ENCODE results near the gene ADORA2B. TPM values are rescaled to one million over a fixed set of nuclear protein-coding genes. Genes with fewer than 3 reads are reported as not detected.

ADORA2B gene
- total RNA-seq, 4 donors from 2014 or later: 0.40 to 2.0 (median 1.2) TPM; not detected in 1

- H3K27me3 ChIP-seq: peaks cover 19% of the 10 kb centered on the region
- no peak for ATAC-seq
- H3K4me1 ChIP-seq: peaks cover 0 to 9% (median 5%) of the 10 kb centered on the region in 3 donors
- no peaks in the 10 kb centered on the region for H3K36me3 ChIP-seq
- H3K4me3 ChIP-seq: no peak overlapping the region
- no peaks in the 10 kb centered on the region for H3K9me3 ChIP-seq
- 72 to 80% methylated on average over 1 to 3 of the region's 3 CpGs for WGBS, 2 donors (ENCODE audit: low coverage in 1 of 2)
- H3K27ac ChIP-seq: no peak overlapping the region
- TF ChIP-seq EP300 (IDR thresholded peaks at IDR 0.05) (no peak), POLR2AphosphoS5 (IDR thresholded peaks at IDR 0.05) (no peak), POLR2A (IDR thresholded peaks at IDR 0.05) (no peak), CTCF (IDR thresholded peaks at IDR 0.05) (no peak)
Observed at GRCh38 chr17:15913826-15914225, 31.1 kb upstream of the ADORA2B start.

- H3K4me1 ChIP-seq: peaks cover 0 to 9% (median 5%) of the 10 kb centered on the region in 3 donors
- ATAC-seq: no peak
- 93 to 97% methylated on average over 3 to 4 of the region's 6 CpGs for WGBS, 2 donors (ENCODE audit: low coverage in 1 of 2)
- no peak overlapping the region for H3K4me3 ChIP-seq
- no peak overlapping the region for H3K27ac ChIP-seq
- TF ChIP-seq EP300 (IDR thresholded peaks at IDR 0.05) (no peak), POLR2AphosphoS5 (IDR thresholded peaks at IDR 0.05) (no peak), CTCF (IDR thresholded peaks at IDR 0.05) (no peak), POLR2A (IDR thresholded peaks at IDR 0.05) (no peak)
- no peaks in the 10 kb centered on the region for H3K36me3 ChIP-seq
- no peaks in the 10 kb centered on the region for H3K9me3 ChIP-seq
- peaks cover 20% of the 10 kb centered on the region for H3K27me3 ChIP-seq
Observed at GRCh38 chr17:15914400-15915170, 30.3 kb upstream of the ADORA2B start.

- Histone ChIP-seq H3K36me3 (no peaks in the 10 kb centered on the region), H3K4me1 (peaks cover 0 to 9% (median 5%) of the 10 kb centered on the region in 3 donors), H3K27ac (no peak overlapping the region), H3K9me3 (no peaks in the 10 kb centered on the region), H3K4me3 (no peak overlapping the region), H3K27me3 (peaks cover 26% of the 10 kb centered on the region)
- 90% methylated on average over 3 of the region's 6 CpGs; no CpG with 5 or more reads in 1 of the 2 donors for WGBS, 2 donors (ENCODE audit: low coverage in 1 of 2)
- ATAC-seq: no peak
- TF ChIP-seq CTCF (IDR thresholded peaks at IDR 0.05) (no peak), EP300 (IDR thresholded peaks at IDR 0.05) (no peak), POLR2AphosphoS5 (IDR thresholded peaks at IDR 0.05) (no peak)
Observed at GRCh38 chr17:15915961-15916360, 29.0 kb upstream of the ADORA2B start.

GRCh38 chr17:15917021-15917437, 27.9 kb upstream of the ADORA2B start:
- ATAC-seq: no peak
- H3K9me3 ChIP-seq: no peaks in the 10 kb centered on the region

More at GRCh38 chr17:15917021-15917437, 27.9 kb upstream of the ADORA2B start:
- Histone ChIP-seq H3K36me3 (no peaks in the 10 kb centered on the region), H3K27me3 (peaks cover 26% of the 10 kb centered on the region), H3K4me1 (peaks cover 0 to 9% (median 5%) of the 10 kb centered on the region in 3 donors), H3K4me3 (peak overlapping the region in 1 of 2 donors; percentile 38), H3K27ac (no peak overlapping the region)
- 61 to 73% methylated on average over 3 to 6 of the region's 20 CpGs for WGBS, 2 donors (ENCODE audit: low coverage in 1 of 2)
- TF ChIP-seq EP300 (IDR thresholded peaks at IDR 0.05): no peak
- no peak for TF ChIP-seq POLR2AphosphoS5 (IDR thresholded peaks at IDR 0.05)
- TF ChIP-seq CTCF (IDR thresholded peaks at IDR 0.05): no peak
- TF ChIP-seq POLR2A (IDR thresholded peaks at IDR 0.05): no peak
